ENCODE measurements around the gene CD163L1. TPM values are rescaled to one million over a fixed set of nuclear protein-coding genes. Genes with fewer than 3 reads are reported as not detected.

The CD163L1 gene
- polyA plus RNA-seq, 3 donors: 1.0 to 1.2 (median 1.1) TPM

DNA sequence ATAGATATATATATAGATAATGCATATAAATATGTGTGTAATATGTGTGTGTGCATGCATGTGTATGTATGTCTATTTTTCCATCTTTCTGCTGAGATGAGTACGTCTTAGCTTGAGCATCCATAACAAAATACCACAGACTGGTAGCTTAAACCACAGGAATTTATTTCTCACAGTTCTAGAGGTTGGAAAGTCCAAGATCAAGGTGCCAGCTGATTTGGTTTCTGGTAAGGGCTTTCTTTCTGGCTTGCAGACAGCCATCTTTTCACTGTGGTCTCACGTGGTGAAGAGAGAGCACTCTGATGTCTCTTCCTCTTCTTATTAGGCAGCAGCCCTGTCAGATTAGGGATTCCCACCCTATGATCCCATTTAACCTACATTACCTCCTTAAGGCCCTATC lies 92.8 kb downstream of the CD163L1 start:
- no peaks in the 10 kb centered on the region for H3K36me3 ChIP-seq (replicated peaks in 1 of 2; ENCODE audit: control insufficient read depth in 1 of 2, insufficient read depth in 2 of 2, low read length in 2 of 2)
- Mint-ChIP-seq H3K36me3 (no peaks in the 10 kb centered on the region), H3K4me1 (peaks cover 9% of the 10 kb centered on the region), H3K27me3 (ENCODE audit: low read depth in 3 of 3) (no peaks in the 10 kb centered on the region), H3K27ac (no peak overlapping the region), H3K4me3 (no peak overlapping the region), H3K9me3 (no peaks in the 10 kb centered on the region)
- no peak for DNase-seq
- H4K20me1 ChIP-seq (ENCODE audit: insufficient read depth, low read length): no peaks in the 10 kb centered on the region
- H3K79me2 ChIP-seq (ENCODE audit: insufficient read depth, low read length): no peaks in the 10 kb centered on the region
- H3K9ac ChIP-seq (ENCODE audit: insufficient read depth, low read length, poor library complexity, severe bottlenecking): no peak overlapping the region
- TF ChIP-seq, protein P1, sequence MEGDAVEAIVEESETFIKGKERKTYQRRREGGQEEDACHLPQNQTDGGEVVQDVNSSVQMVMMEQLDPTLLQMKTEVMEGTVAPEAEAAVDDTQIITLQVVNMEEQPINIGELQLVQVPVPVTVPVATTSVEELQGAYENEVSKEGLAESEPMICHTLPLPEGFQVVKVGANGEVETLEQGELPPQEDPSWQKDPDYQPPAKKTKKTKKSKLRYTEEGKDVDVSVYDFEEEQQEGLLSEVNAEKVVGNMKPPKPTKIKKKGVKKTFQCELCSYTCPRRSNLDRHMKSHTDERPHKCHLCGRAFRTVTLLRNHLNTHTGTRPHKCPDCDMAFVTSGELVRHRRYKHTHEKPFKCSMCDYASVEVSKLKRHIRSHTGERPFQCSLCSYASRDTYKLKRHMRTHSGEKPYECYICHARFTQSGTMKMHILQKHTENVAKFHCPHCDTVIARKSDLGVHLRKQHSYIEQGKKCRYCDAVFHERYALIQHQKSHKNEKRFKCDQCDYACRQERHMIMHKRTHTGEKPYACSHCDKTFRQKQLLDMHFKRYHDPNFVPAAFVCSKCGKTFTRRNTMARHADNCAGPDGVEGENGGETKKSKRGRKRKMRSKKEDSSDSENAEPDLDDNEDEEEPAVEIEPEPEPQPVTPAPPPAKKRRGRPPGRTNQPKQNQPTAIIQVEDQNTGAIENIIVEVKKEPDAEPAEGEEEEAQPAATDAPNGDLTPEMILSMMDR (IDR thresholded peaks at IDR 0.05): no peak
- WGBS (ENCODE audit: insufficient coverage): no CpG with 5 or more reads among the region's 2 CpGs
- intact Hi-C loops (cut with micrococcal nuclease): no loop called here
- no peak overlapping the region for H3K4me3 ChIP-seq (replicated peaks in 1 of 3; ENCODE audit: low read depth in 2 of 3, low read length in 3 of 3)
- peaks cover 6% of the 10 kb centered on the region in 2 donors for H3K4me1 ChIP-seq (ENCODE audit: control insufficient read depth in 1 of 2, insufficient read depth in 2 of 2, low read length in 2 of 2)
- no peaks in the 10 kb centered on the region for H3K9me3 ChIP-seq (replicated peaks in 1 of 2; ENCODE audit: control insufficient read depth in 1 of 2, insufficient read depth in 1 of 2, low read length in 2 of 2)
- H3K4me2 ChIP-seq (replicated peaks; ENCODE audit: extremely low read depth, low read length, poor library complexity, severe bottlenecking): no peak overlapping the region
- no peak overlapping the region for H2AFZ ChIP-seq (ENCODE audit: insufficient read depth, low read depth, low read length, poor library complexity, severe bottlenecking)
- no peaks in the 10 kb centered on the region for H3K27me3 ChIP-seq (ENCODE audit: control insufficient read depth in 2 of 2, insufficient read depth in 2 of 2, low read length in 2 of 2)
- H3K27ac ChIP-seq (ENCODE audit: low read depth in 1 of 2, low read length in 2 of 2): no peak overlapping the region

DNA sequence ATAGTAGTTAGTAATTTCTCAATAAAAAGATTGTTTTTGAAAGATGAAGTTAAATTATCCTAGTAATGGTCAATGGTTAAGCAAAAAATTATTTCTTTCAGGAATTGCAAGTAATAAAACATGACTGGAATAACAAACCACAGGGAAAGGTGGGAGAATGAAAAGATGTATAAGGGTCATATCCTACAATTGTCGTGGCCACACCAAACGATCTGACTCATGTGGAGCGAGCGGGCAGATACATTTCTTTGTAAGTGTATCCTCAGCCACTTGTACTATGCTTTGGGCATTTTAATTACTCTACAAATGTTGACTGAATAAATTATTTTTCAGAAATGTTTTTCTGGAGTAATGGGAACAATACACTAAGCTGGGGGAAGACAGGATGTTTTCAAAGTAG lies 94.5 kb downstream of the CD163L1 start:
- no peaks in the 10 kb centered on the region for H3K79me2 ChIP-seq (ENCODE audit: insufficient read depth, low read length)
- no peaks in the 10 kb centered on the region for H4K20me1 ChIP-seq (ENCODE audit: insufficient read depth, low read length)
- H3K9me3 ChIP-seq (replicated peaks in 1 of 2; ENCODE audit: control insufficient read depth in 1 of 2, insufficient read depth in 1 of 2, low read length in 2 of 2): no peaks in the 10 kb centered on the region
- no peak overlapping the region for H3K9ac ChIP-seq (ENCODE audit: insufficient read depth, low read length, poor library complexity, severe bottlenecking)
- peaks cover 21% of the 10 kb centered on the region in 2 donors for H3K4me1 ChIP-seq (ENCODE audit: control insufficient read depth in 1 of 2, insufficient read depth in 2 of 2, low read length in 2 of 2)
- no CpG with 5 or more reads among the region's 4 CpGs for WGBS (ENCODE audit: insufficient coverage)
- Mint-ChIP-seq H3K4me3 (no peak overlapping the region), H3K27me3 (ENCODE audit: low read depth in 3 of 3) (no peaks in the 10 kb centered on the region), H3K27ac (no peak overlapping the region), H3K36me3 (no peaks in the 10 kb centered on the region), H3K9me3 (peaks cover 0 to 3% (median 0%) of the 10 kb centered on the region in 7 donors), H3K4me1 (peaks cover 25% of the 10 kb centered on the region)
- H3K4me3 ChIP-seq (replicated peaks in 1 of 3; ENCODE audit: low read depth in 2 of 3, low read length in 3 of 3): no peak overlapping the region
- intact Hi-C loops (cut with micrococcal nuclease): no loop called here
- no peak overlapping the region for H2AFZ ChIP-seq (ENCODE audit: insufficient read depth, low read depth, low read length, poor library complexity, severe bottlenecking)
- H3K4me2 ChIP-seq (replicated peaks; ENCODE audit: extremely low read depth, low read length, poor library complexity, severe bottlenecking): no peak overlapping the region
- no peaks in the 10 kb centered on the region for H3K27me3 ChIP-seq (ENCODE audit: control insufficient read depth in 2 of 2, insufficient read depth in 2 of 2, low read length in 2 of 2)
- no peak for DNase-seq
- TF ChIP-seq, protein P1 (IDR thresholded peaks at IDR 0.05): no peak
- H3K36me3 ChIP-seq (replicated peaks in 1 of 2; ENCODE audit: control insufficient read depth in 1 of 2, insufficient read depth in 2 of 2, low read length in 2 of 2): no peaks in the 10 kb centered on the region
- H3K27ac ChIP-seq (ENCODE audit: low read depth in 1 of 2, low read length in 2 of 2): no peak overlapping the region

Measured in CD14-positive monocyte (primary cell).